Kidney (tissue), 14 donors: ENCODE results near the gene GNG4. TPM values are rescaled to one million over a fixed set of nuclear protein-coding genes. Genes with fewer than 3 reads are reported as not detected.
"Not testable (repeated sequence)": the region's sequence is repeated elsewhere in the genome, so short reads cannot be mapped to it uniquely, and the experiment has no call there.

Experiments
- DNase-seq, 5 donors: peaks; one replicate each; pipeline ENCODE4 v3.0.0-alpha.2; 2013 to 2020
- FAIRE-seq: peaks from 2 replicates; lab custom pipeline; 2012; peaks lifted over from hg19 to GRCh38; lab: Jason Lieb, UNC
- H3K27ac ChIP-seq, 2 donors: one replicate each; pipeline ENCODE4 v1.7.0; 2013; ENCODE audit warnings: low read depth in 2 of 2, low read length in 2 of 2, inconsistent platforms in 1 of 2
- H3K27me3 ChIP-seq: one replicate; pipeline ENCODE4 v1.7.1; 2013; ENCODE audit warnings: low read length, inconsistent platforms; ENCODE audit not compliant: control insufficient read depth, insufficient read depth
- H3K36me3 ChIP-seq, 3 donors: one replicate each; pipeline versions ENCODE4 v1.7.0 to v1.7.1; 2013; ENCODE audit warnings: low read length in 3 of 3, control low read depth in 1 of 3, inconsistent platforms in 1 of 3; ENCODE audit not compliant: insufficient read depth in 3 of 3, control insufficient read depth in 2 of 3
- H3K4me1 ChIP-seq, 3 donors: one replicate each; pipeline versions ENCODE4 v1.7.0 to v1.7.1; 2013; ENCODE audit warnings: low read length in 3 of 3, inconsistent platforms in 1 of 3, low read depth in 1 of 3; ENCODE audit not compliant: control insufficient read depth in 2 of 3, insufficient read depth in 2 of 3
- H3K4me3 ChIP-seq, 3 donors: one replicate each; pipeline versions ENCODE4 v1.7.0 to v1.8.1; 2013; ENCODE audit warnings: low read length in 3 of 3, control low read depth in 1 of 3, inconsistent platforms in 1 of 3
- H3K9ac ChIP-seq, 3 donors: one replicate each; pipeline versions ENCODE4 v1.7.0 to v1.7.1; 2013; ENCODE audit warnings: low read length in 3 of 3, control low read depth in 1 of 3, inconsistent platforms in 1 of 3
- H3K9me3 ChIP-seq, 3 donors: one replicate each; pipeline versions ENCODE4 v1.7.0 to v1.7.1; 2013; ENCODE audit warnings: low read length in 3 of 3, control low read depth in 1 of 3, inconsistent platforms in 1 of 3; ENCODE audit not compliant: control insufficient read depth in 2 of 3, insufficient read depth in 1 of 3
- intact Hi-C: fragments of 100-400 bp; cut with DNase I; formaldehyde crosslinking; loops from one replicate; pipeline ENCODE4 v1.11.1; 2022
- polyA plus RNA-seq: library from polyadenylated mRNA; stranded (reverse); fragments of 350-450 nt; fragmentation: Illumina TruSeq; extraction: RNeasy Lipid Tissue Mini Kit (QIAGEN cat#74804); gene quantifications from one replicate; pipeline ENCODE4 v1.2.3, GENCODE V29; 2014; ENCODE audit warnings: low read depth, low replicate concordance; ENCODE audit not compliant: insufficient read depth
- total RNA-seq: library from RNA; stranded (reverse); fragmentation: NEBNext Ultra II Directional; extraction: Animal tissue kit (Norgen Biotek cat#: 25700); gene quantifications from one replicate; pipeline ENCODE4 v1.2.1, GENCODE V29; 2021
- TF ChIP-seq, protein P1 (sequence below): IDR thresholded peaks from 3 replicates; pipeline ENCODE4 v1.5.1; 2012; ENCODE audit warnings: mild to moderate bottlenecking, moderate library complexity, borderline replicate concordance; ENCODE audit not compliant: insufficient read depth; ENCODE audit errors: extremely low read depth
- donor health status: control.
- donor health status: control.
- donor health status: control.
- donor health status: control.
- donor health status: control.
- donor health status: DM: yes; HTN: yes; CAD: no.
- donor health status: Normal renal cell carcinoma (clear cell type).

The GNG4 gene
- total and polyA plus RNA-seq, 2 donors from 2014 or later = 4.5 TPM; not detected in 1

- Histone ChIP-seq H3K27me3 (no peaks in the 10 kb centered on the region), H3K27ac (no peak overlapping the region), H3K9me3 (no peaks in the 10 kb centered on the region), H3K4me3 (no peak overlapping the region), H3K4me1 (peaks cover 0 to 2% (median 0%) of the 10 kb centered on the region in 3 donors), H3K9ac (no peak overlapping the region), H3K36me3 (no peaks in the 10 kb centered on the region)
- TF ChIP-seq, protein P1, sequence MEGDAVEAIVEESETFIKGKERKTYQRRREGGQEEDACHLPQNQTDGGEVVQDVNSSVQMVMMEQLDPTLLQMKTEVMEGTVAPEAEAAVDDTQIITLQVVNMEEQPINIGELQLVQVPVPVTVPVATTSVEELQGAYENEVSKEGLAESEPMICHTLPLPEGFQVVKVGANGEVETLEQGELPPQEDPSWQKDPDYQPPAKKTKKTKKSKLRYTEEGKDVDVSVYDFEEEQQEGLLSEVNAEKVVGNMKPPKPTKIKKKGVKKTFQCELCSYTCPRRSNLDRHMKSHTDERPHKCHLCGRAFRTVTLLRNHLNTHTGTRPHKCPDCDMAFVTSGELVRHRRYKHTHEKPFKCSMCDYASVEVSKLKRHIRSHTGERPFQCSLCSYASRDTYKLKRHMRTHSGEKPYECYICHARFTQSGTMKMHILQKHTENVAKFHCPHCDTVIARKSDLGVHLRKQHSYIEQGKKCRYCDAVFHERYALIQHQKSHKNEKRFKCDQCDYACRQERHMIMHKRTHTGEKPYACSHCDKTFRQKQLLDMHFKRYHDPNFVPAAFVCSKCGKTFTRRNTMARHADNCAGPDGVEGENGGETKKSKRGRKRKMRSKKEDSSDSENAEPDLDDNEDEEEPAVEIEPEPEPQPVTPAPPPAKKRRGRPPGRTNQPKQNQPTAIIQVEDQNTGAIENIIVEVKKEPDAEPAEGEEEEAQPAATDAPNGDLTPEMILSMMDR = no peak
- intact Hi-C loops = no loop called here
- DNase-seq = peak in 3 of 5 donors; percentile 30 to 50 (median 42)
- FAIRE-seq = no peak
These were observed 24.8 kb downstream of the GNG4 start for GRCh38 chr1:235624721-235625333.

GRCh38 chr1:235622936-235623779 lies 26.4 kb downstream of the GNG4 start:
- H3K4me3 ChIP-seq = no peak overlapping the region
- H3K9ac ChIP-seq = no peak overlapping the region
- DNase-seq = no peak
- no peaks in the 10 kb centered on the region for H3K9me3 ChIP-seq
- intact Hi-C loops = no loop called here
- no peaks in the 10 kb centered on the region for H3K36me3 ChIP-seq
- TF ChIP-seq, protein P1 = no peak
- H3K4me1 ChIP-seq = peaks cover 0 to 2% (median 0%) of the 10 kb centered on the region in 3 donors
- no peak overlapping the region for H3K27ac ChIP-seq
- H3K27me3 ChIP-seq = no peaks in the 10 kb centered on the region
- FAIRE-seq = no peak

GRCh38 chr1:235619149-235619548 lies 30.4 kb downstream of the GNG4 start:
- intact Hi-C loops, H3K4me1 ChIP-seq, FAIRE-seq, H3K9ac ChIP-seq, H3K4me3 ChIP-seq, H3K36me3 ChIP-seq, DNase-seq, H3K9me3 ChIP-seq, H3K27ac ChIP-seq, H3K27me3 ChIP-seq: not testable (repeated sequence)

- H3K9ac ChIP-seq = no peak overlapping the region
- no peaks in the 10 kb centered on the region for H3K9me3 ChIP-seq
- H3K27me3 ChIP-seq = no peaks in the 10 kb centered on the region
- intact Hi-C loops = no loop called here
- H3K4me1 ChIP-seq = no peaks in the 10 kb centered on the region
- DNase-seq (no peak), FAIRE-seq (no peak)
- no peak overlapping the region for H3K27ac ChIP-seq
- TF ChIP-seq, protein P1 = no peak
- no peaks in the 10 kb centered on the region for H3K36me3 ChIP-seq
- H3K4me3 ChIP-seq = no peak overlapping the region
These were observed 31.8 kb downstream of the GNG4 start for GRCh38 chr1:235617808-235618207.
